ENCODE measurements around the gene SNTB2.

The SNTB2 gene

GRCh38 chr16:69324013-69324531 is 137.1 kb downstream of the SNTB2 start:
- Histone ChIP-seq H3K9ac (ENCODE audit: insufficient read length, low read depth) (no peak overlapping the region), H3K4me3 (ENCODE audit: insufficient read length, low read depth) (no peak overlapping the region), H3K4me1 (ENCODE audit: insufficient read depth, insufficient read length) (peaks cover 6% of the 10 kb centered on the region), H3K36me3 (ENCODE audit: insufficient read depth, insufficient read length, low read length) (peaks cover 94% of the 10 kb centered on the region), H3K27me3 (ENCODE audit: insufficient read depth, insufficient read length) (no peaks in the 10 kb centered on the region), H3K9me3 (ENCODE audit: insufficient read depth, low read length) (no peaks in the 10 kb centered on the region)
- DNase-seq (ENCODE audit: low read depth, low spot score): no peak
- TF ChIP-seq SUZ12 (IDR thresholded peaks at IDR 0.05; ENCODE audit: extremely low read depth, insufficient read depth, insufficient read length) (no peak), YY1 (IDR thresholded peaks at IDR 0.05; ENCODE audit: insufficient read depth, insufficient read length) (no peak), ZNF274 (IDR thresholded peaks at IDR 0.05; ENCODE audit: low read depth, low read length) (no peak)

GRCh38 chr16:69324585-69325253 is 137.8 kb downstream of the SNTB2 start:
- no peak overlapping the region for H3K9ac ChIP-seq (ENCODE audit: insufficient read length, low read depth)
- H3K27me3 ChIP-seq (ENCODE audit: insufficient read depth, insufficient read length): no peaks in the 10 kb centered on the region
- TF ChIP-seq ZNF274 (IDR thresholded peaks at IDR 0.05; ENCODE audit: low read depth, low read length) (no peak), YY1 (IDR thresholded peaks at IDR 0.05; ENCODE audit: insufficient read depth, insufficient read length) (no peak), SUZ12 (IDR thresholded peaks at IDR 0.05; ENCODE audit: extremely low read depth, insufficient read depth, insufficient read length) (no peak)
- H3K9me3 ChIP-seq (ENCODE audit: insufficient read depth, low read length): no peaks in the 10 kb centered on the region
- H3K36me3 ChIP-seq (ENCODE audit: insufficient read depth, insufficient read length, low read length): peaks cover 92% of the 10 kb centered on the region
- H3K4me3 ChIP-seq (ENCODE audit: insufficient read length, low read depth): no peak overlapping the region
- peaks cover 6% of the 10 kb centered on the region for H3K4me1 ChIP-seq (ENCODE audit: insufficient read depth, insufficient read length)
- no peak for DNase-seq (ENCODE audit: low read depth, low spot score)

- no peak for DNase-seq (ENCODE audit: low read depth, low spot score)
- Histone ChIP-seq H3K9ac (ENCODE audit: insufficient read length, low read depth) (no peak overlapping the region), H3K4me3 (ENCODE audit: insufficient read length, low read depth) (no peak overlapping the region), H3K9me3 (ENCODE audit: insufficient read depth, low read length) (no peaks in the 10 kb centered on the region), H3K36me3 (ENCODE audit: insufficient read depth, insufficient read length, low read length) (peaks cover 82% of the 10 kb centered on the region), H3K27me3 (ENCODE audit: insufficient read depth, insufficient read length) (no peaks in the 10 kb centered on the region), H3K4me1 (ENCODE audit: insufficient read depth, insufficient read length) (peaks cover 6% of the 10 kb centered on the region)
- TF ChIP-seq ZNF274 (IDR thresholded peaks at IDR 0.05; ENCODE audit: low read depth, low read length): no peak
- TF ChIP-seq YY1 (IDR thresholded peaks at IDR 0.05; ENCODE audit: insufficient read depth, insufficient read length): no peak
- TF ChIP-seq SUZ12 (IDR thresholded peaks at IDR 0.05; ENCODE audit: extremely low read depth, insufficient read depth, insufficient read length): no peak
These were observed 138.8 kb downstream of the SNTB2 start for GRCh38 chr16:69325784-69326171.

GRCh38 chr16:69326172-69326873 is 139.4 kb downstream of the SNTB2 start:
- H3K4me1 ChIP-seq (ENCODE audit: insufficient read depth, insufficient read length): peaks cover 6% of the 10 kb centered on the region
- H3K9ac ChIP-seq (ENCODE audit: insufficient read length, low read depth): no peak overlapping the region
- no peaks in the 10 kb centered on the region for H3K27me3 ChIP-seq (ENCODE audit: insufficient read depth, insufficient read length)
- H3K36me3 ChIP-seq (ENCODE audit: insufficient read depth, insufficient read length, low read length): peaks cover 76% of the 10 kb centered on the region
- H3K4me3 ChIP-seq (ENCODE audit: insufficient read length, low read depth): no peak overlapping the region
- no peaks in the 10 kb centered on the region for H3K9me3 ChIP-seq (ENCODE audit: insufficient read depth, low read length)
- TF ChIP-seq YY1 (IDR thresholded peaks at IDR 0.05; ENCODE audit: insufficient read depth, insufficient read length) (no peak), ZNF274 (IDR thresholded peaks at IDR 0.05; ENCODE audit: low read depth, low read length) (no peak), SUZ12 (IDR thresholded peaks at IDR 0.05; ENCODE audit: extremely low read depth, insufficient read depth, insufficient read length) (no peak)
- DNase-seq (ENCODE audit: low read depth, low spot score): no peak

- peak overlapping the region; percentile 27 for H3K9ac ChIP-seq (ENCODE audit: insufficient read length, low read depth)
- H3K4me1 ChIP-seq (ENCODE audit: insufficient read depth, insufficient read length): peaks cover 6% of the 10 kb centered on the region
- no peaks in the 10 kb centered on the region for H3K9me3 ChIP-seq (ENCODE audit: insufficient read depth, low read length)
- no peak for DNase-seq (ENCODE audit: low read depth, low spot score)
- peaks cover 76% of the 10 kb centered on the region for H3K36me3 ChIP-seq (ENCODE audit: insufficient read depth, insufficient read length, low read length)
- no peaks in the 10 kb centered on the region for H3K27me3 ChIP-seq (ENCODE audit: insufficient read depth, insufficient read length)
- TF ChIP-seq ZNF274 (IDR thresholded peaks at IDR 0.05; ENCODE audit: low read depth, low read length) (no peak), YY1 (IDR thresholded peaks at IDR 0.05; ENCODE audit: insufficient read depth, insufficient read length) (no peak), SUZ12 (IDR thresholded peaks at IDR 0.05; ENCODE audit: extremely low read depth, insufficient read depth, insufficient read length) (no peak)
- no peak overlapping the region for H3K4me3 ChIP-seq (ENCODE audit: insufficient read length, low read depth)
These were observed 140.8 kb downstream of the SNTB2 start for GRCh38 chr16:69327585-69328310.

GRCh38 chr16:69328854-69329316 is 141.9 kb downstream of the SNTB2 start:
- Histone ChIP-seq H3K4me1 (ENCODE audit: insufficient read depth, insufficient read length) (peaks cover 6% of the 10 kb centered on the region), H3K9me3 (ENCODE audit: insufficient read depth, low read length) (no peaks in the 10 kb centered on the region), H3K27me3 (ENCODE audit: insufficient read depth, insufficient read length) (no peaks in the 10 kb centered on the region), H3K36me3 (ENCODE audit: insufficient read depth, insufficient read length, low read length) (peaks cover 75% of the 10 kb centered on the region), H3K9ac (ENCODE audit: insufficient read length, low read depth) (peak overlapping the region; percentile 93), H3K4me3 (ENCODE audit: insufficient read length, low read depth) (peak overlapping the region; percentile 87)
- DNase-seq (ENCODE audit: low read depth, low spot score): no peak
- TF ChIP-seq YY1 (IDR thresholded peaks at IDR 0.05; ENCODE audit: insufficient read depth, insufficient read length) (no peak), SUZ12 (IDR thresholded peaks at IDR 0.05; ENCODE audit: extremely low read depth, insufficient read depth, insufficient read length) (no peak), ZNF274 (IDR thresholded peaks at IDR 0.05; ENCODE audit: low read depth, low read length) (no peak)

All from NT2/D1 (cell line).